Stomach smooth muscle (tissue), 2 donors: Measurements from ENCODE around the gene KCNJ10.

Source experiments
- H3K27ac ChIP-seq: one replicate; pipeline ENCODE4 v1.7.0; 2013; ENCODE audit warnings: mild to moderate bottlenecking, low read length, inconsistent platforms
- H3K27me3 ChIP-seq, 2 donors: one replicate each; pipeline ENCODE4 v1.7.0; 2013; ENCODE audit warnings: low read length in 2 of 2; ENCODE audit not compliant: insufficient read depth in 2 of 2, control insufficient read depth in 1 of 2
- H3K36me3 ChIP-seq, 2 donors: one replicate each; pipeline ENCODE4 v1.7.0; 2013; ENCODE audit warnings: low read length in 2 of 2; ENCODE audit not compliant: control insufficient read depth in 2 of 2, insufficient read depth in 2 of 2
- H3K4me1 ChIP-seq: one replicate; pipeline ENCODE4 v1.7.0; 2013; ENCODE audit warnings: low read length; ENCODE audit not compliant: control insufficient read depth, insufficient read depth
- H3K4me3 ChIP-seq, 2 donors: one replicate each; pipeline ENCODE4 v1.7.0; 2013; ENCODE audit warnings: low read length in 2 of 2
- H3K9ac ChIP-seq, 2 donors: one replicate each; pipeline ENCODE4 v1.7.0; 2013; ENCODE audit warnings: low read length in 2 of 2, mild to moderate bottlenecking in 1 of 2
- H3K9me3 ChIP-seq, 2 donors: one replicate each; pipeline ENCODE4 v1.7.0; 2013; ENCODE audit warnings: low read length in 2 of 2; ENCODE audit not compliant: control insufficient read depth in 2 of 2
- donor health status: healthy.
- donor health status: Pancreatic carcinoma.

The KCNJ10 gene

DNA sequence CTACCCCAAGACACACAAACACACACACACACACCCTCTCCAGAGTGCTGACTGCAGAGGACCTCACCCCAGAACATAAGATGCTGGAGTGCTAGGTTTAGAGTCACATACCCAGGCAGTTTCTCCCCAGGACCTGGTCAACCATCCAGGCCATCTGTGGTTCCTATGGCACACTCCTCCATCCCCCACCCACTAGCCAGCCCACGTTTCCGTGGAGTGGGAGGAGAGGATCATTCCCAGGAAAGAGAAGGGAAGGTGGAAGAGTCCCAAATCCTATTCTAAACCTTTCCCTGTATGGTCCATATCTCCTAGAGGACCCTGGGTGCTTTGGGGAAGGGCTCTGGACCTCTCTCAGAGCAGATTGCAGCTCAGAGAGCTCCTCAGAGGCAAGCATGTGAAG, 12.5 kb upstream of the KCNJ10 start:
- Histone ChIP-seq H3K4me1 (peaks cover 18% of the 10 kb centered on the region), H3K27ac (no peak overlapping the region), H3K9me3 (no peaks in the 10 kb centered on the region), H3K9ac (no peak overlapping the region), H3K36me3 (no peaks in the 10 kb centered on the region), H3K27me3 (peaks cover 40 to 45% of the 10 kb centered on the region in 2 donors), H3K4me3 (no peak overlapping the region)

DNA sequence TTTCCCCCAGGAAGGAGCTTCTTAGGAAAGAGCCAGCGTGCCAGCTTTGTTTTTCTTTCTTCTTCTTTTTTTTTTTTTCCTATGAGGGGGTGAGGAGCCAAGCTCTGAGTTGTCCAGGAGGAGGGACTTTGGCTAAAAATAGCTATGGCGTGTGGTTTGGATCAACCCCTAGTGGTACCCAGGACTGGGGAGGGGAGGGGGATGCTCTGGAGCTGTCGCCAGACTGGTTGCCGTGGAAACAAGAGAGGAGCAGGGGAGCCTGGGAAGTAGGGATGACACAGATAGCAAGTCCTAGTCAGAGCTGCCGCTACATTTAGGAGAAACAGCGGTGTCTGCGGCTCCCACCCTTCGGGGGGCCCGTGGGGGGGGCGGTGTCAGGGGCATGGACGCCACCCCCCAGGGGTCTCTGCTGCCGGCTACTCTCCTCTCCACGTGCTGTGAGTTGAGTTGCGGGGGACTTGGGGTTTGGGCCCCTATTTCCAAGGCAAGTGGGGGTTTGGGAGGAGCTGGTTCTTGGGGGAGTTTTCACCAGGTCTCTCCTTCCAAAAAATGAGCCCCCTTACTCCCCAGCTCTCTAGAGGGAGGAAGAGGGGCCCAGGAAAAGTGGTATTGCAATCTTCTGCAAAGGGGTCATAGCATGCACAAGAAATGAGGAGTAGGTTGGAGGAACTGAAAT, 11.4 kb upstream of the KCNJ10 start, which contains the start of gene KCNJ9:
Gene KCNJ9, plus strand, starts transcription at position 278 of the 676 bp plus-strand sequence. CDS start 2,493 bp downstream, outside the sequence.
- no peak within 1 kb of the TSS for H3K4me3 ChIP-seq
- no peak within 1 kb of the TSS for H3K27ac ChIP-seq
- peaks cover 46 to 48% of the 10 kb centered on the region in 2 donors for H3K27me3 ChIP-seq
- H3K4me1 ChIP-seq, result peaks cover 18% of the 10 kb centered on the region
- H3K9me3 ChIP-seq, result no peaks in the 10 kb centered on the region
- no peaks in the 10 kb centered on the region for H3K36me3 ChIP-seq
- H3K9ac ChIP-seq, result no peak within 1 kb of the TSS

DNA sequence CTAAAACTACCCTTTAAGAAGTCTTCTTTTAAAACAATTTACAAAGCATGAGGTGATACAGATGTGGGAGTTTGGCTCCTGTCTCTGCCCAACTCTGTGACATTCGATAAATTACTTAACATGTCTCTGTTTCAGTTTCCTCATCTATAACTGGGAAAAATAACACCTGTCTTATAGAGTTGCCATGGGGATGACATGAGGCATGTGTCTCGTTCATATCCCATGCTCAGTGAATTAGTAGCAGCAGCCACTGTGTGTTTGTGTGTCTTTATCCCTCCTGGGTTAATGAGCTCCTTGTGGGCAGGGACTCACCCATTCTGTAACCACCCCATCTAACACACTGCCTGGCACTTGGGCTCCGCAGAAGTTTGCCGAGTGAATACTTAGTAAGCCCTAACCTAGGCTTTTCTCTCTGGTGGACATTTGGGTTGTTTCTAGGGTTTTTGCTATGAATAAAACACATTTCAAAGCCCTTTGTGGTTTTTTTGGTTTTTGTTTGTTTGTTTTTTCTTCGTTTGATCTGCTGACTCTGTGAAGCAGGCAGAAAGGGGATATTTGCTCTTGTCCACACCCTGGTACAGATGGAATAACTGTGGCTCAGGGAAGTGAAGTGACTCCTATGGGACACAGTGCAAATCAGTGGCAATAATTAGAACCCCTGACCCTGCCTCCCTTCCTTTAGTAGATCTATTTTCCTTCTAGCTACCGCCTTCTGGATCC, 10.6 kb upstream of the KCNJ10 start:
- no peak overlapping the region for H3K27ac ChIP-seq
- H3K9ac ChIP-seq, result no peak overlapping the region
- H3K27me3 ChIP-seq, result peaks cover 46 to 50% of the 10 kb centered on the region in 2 donors
- H3K36me3 ChIP-seq, result no peaks in the 10 kb centered on the region
- peaks cover 12% of the 10 kb centered on the region for H3K4me1 ChIP-seq
- no peak overlapping the region for H3K4me3 ChIP-seq
- no peaks in the 10 kb centered on the region for H3K9me3 ChIP-seq

DNA sequence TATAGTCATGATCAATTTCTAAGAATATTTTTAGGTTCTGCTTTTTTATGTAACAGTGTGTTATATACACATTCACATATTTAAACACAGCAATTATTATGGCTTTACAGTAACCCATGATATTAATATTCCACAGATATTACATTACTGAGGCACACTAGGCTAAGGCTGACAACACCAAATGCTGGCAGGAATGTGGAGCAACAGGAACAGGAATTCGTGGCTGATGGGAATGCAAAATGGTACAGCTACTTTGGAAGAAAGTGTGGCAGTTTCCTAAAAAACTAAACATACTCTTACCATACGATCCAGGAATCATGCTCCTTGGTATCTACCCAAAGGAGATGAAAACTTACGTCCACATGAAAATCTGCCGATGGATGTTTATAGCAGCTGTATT, 9.5 kb upstream of the KCNJ10 start:
- H3K9me3 ChIP-seq, result no peaks in the 10 kb centered on the region
- no peak overlapping the region for H3K9ac ChIP-seq
- no peak overlapping the region for H3K4me3 ChIP-seq
- peaks cover 10% of the 10 kb centered on the region for H3K4me1 ChIP-seq
- no peak overlapping the region for H3K27ac ChIP-seq
- peaks cover 50 to 53% of the 10 kb centered on the region in 2 donors for H3K27me3 ChIP-seq
- no peaks in the 10 kb centered on the region for H3K36me3 ChIP-seq

DNA sequence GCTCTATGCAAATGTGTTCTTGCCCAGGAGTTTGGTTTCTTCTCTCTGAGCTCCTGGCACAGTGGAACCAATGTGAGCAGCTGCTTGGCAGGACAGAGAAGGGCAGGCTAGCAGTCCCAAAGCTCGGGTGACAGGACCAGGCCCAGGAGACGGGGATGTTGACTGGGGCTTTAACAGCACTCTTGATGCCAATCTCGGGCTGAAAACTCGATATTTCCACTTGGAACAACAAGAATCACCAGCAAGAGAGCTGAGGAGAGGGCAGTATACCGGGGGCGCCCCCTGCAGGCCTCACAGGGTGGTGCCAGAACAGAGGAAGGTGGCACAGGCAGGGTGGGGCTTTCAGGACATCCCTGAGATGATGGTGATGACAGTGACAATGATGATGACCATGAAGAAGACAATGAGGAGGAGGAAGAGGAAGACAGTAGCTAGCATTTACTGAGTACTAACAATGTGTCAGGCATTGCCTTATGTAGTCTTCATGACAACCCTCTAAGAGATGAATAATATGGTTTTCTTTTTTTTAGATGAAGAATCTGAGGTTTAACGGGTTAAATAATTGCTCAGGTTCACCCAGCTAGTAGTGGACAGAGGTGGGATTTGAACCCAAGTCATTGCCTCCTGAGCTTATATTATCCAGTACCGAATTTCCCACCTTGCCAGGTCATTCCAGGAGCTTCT, 8.7 kb upstream of the KCNJ10 start:
- Histone ChIP-seq H3K4me3 (no peak overlapping the region), H3K36me3 (no peaks in the 10 kb centered on the region), H3K27me3 (peaks cover 48 to 50% of the 10 kb centered on the region in 2 donors), H3K9me3 (no peaks in the 10 kb centered on the region), H3K27ac (no peak overlapping the region), H3K9ac (no peak overlapping the region), H3K4me1 (peaks cover 2% of the 10 kb centered on the region)

DNA sequence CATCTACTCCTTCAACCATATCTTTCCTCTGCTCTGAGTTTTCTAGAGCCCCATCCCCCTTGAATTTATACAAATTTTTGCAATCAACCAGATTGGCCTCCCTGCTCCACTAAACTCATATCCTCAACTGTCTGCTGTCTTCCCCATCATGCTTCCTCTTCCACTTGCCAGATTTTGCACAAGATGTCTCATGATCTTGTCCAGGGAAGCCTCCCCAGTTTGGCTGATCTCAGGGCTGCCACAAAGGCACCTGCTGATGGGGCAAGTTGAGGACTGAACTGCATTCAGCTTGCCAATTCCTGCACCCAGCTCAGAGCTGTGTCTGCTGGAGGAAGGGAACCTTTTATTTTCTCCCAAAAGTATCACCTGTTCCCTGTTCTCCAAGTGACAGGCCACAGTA, 7.5 kb upstream of the KCNJ10 start:
- Histone ChIP-seq H3K36me3 (no peaks in the 10 kb centered on the region), H3K4me3 (no peak overlapping the region), H3K9me3 (no peaks in the 10 kb centered on the region), H3K9ac (no peak overlapping the region), H3K4me1 (no peaks in the 10 kb centered on the region), H3K27ac (no peak overlapping the region), H3K27me3 (peaks cover 43 to 44% of the 10 kb centered on the region in 2 donors)

DNA sequence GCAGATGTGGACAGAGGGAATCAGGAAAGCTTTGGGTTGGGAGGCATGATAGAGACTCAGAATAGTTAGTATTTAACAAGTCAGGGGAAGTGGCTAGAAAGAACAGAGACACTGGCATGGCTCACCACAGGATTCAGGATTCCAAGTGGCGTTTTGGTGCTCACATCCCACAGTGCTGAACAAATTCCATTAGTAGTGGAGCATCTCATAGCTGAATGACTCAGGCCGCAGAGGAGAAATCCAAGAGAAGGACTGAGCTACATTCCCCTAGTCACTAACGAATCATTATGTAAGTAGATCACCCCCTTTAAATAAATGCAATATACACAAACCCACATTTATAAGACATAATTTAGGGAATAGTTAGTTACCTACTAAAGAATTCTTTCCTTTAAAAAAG, 6.3 kb upstream of the KCNJ10 start:
- Histone ChIP-seq H3K9ac (no peak overlapping the region), H3K4me3 (no peak overlapping the region), H3K27ac (no peak overlapping the region), H3K9me3 (no peaks in the 10 kb centered on the region), H3K27me3 (peaks cover 31 to 34% of the 10 kb centered on the region in 2 donors), H3K36me3 (no peaks in the 10 kb centered on the region), H3K4me1 (no peaks in the 10 kb centered on the region)

DNA sequence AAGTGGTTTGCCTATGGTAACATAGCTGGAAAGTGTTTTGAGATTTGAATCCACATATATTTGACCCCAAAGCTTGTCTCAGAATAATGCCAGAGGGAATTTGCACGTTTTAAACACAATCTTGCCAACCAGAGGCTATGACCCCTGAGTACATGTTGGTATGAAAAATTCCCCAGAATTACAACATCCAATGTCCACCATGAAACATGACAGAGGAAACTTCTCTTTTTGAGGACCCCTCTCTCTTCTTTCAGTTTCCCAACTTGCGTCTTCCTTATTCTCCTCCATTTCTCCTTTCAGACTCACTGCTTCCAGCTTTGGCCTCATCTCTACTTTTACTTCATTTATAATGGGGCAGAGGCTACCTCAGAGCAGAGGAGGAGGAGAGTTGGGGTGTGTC, 5.9 kb upstream of the KCNJ10 start:
- Histone ChIP-seq H3K4me3 (no peak overlapping the region), H3K36me3 (no peaks in the 10 kb centered on the region), H3K9ac (no peak overlapping the region), H3K27me3 (peaks cover 27 to 29% of the 10 kb centered on the region in 2 donors), H3K27ac (no peak overlapping the region), H3K9me3 (no peaks in the 10 kb centered on the region), H3K4me1 (peaks cover 2% of the 10 kb centered on the region)

DNA sequence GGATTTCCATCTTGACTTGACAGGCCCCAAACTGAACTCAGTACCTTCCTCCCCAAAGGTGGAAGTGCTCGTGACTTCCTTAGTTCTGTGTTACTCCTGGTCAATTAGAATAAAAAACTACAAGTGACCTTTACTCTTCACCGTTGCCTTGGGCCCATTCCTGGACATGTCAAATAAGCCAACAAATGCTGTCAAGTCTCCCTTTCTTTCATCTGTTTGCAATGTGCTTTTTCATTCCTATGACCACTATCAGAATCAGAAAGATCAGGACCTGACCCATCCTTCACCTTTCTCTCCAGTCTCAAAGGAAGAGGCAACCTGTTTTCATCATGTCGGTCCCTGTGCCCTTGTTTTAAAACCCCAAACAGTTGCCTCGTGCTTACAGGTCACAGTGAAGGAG, 4.9 kb upstream of the KCNJ10 start:
- H3K4me3 ChIP-seq, result no peak overlapping the region
- H3K9ac ChIP-seq, result no peak overlapping the region
- peaks cover 20 to 25% of the 10 kb centered on the region in 2 donors for H3K27me3 ChIP-seq
- no peaks in the 10 kb centered on the region for H3K36me3 ChIP-seq
- no peak overlapping the region for H3K27ac ChIP-seq
- H3K4me1 ChIP-seq, result peaks cover 6% of the 10 kb centered on the region
- no peaks in the 10 kb centered on the region for H3K9me3 ChIP-seq

DNA sequence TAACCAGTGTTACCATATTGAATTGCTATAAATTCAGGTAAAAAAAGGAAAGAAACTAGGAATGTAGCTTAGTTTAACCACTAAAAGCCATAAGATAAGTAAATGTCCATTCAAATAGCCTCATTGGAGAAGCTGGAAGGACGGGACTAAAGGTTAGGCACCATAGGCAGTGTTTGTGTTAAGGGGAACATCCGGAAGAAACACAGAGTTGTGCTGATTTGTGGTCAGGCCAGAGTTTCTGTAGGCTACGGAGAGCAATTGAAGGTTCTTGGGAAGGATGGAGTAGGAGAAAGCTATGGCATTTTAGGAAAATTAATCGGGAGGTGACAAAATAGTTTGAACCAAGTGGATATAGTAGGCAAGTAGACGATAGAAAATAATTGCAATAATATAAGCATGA, 1.3 kb upstream of the KCNJ10 start:
- Histone ChIP-seq H3K9me3 (no peaks in the 10 kb centered on the region), H3K4me3 (no peak overlapping the region), H3K36me3 (no peaks in the 10 kb centered on the region), H3K4me1 (peaks cover 10% of the 10 kb centered on the region), H3K9ac (no peak overlapping the region), H3K27me3 (peaks cover 11 to 14% of the 10 kb centered on the region in 2 donors), H3K27ac (no peak overlapping the region)
